Aorta (tissue), 5 donors: Measurements from ENCODE around the gene C17orf107. TPM values are rescaled to one million over a fixed set of nuclear protein-coding genes. Genes with fewer than 3 reads are reported as not detected.

Experiments
- ATAC-seq: fragments of 200-7000 bp; cut with Tn5 transposase; one replicate; pipeline ENCODE4 v1.9.1; 2022; ENCODE audit warnings: moderate library complexity; ENCODE audit not compliant: low FRiP score
- DNase-seq, 2 donors: peaks; one replicate each; pipeline ENCODE4 v3.0.0-alpha.2; 2020
- H3K27ac ChIP-seq, 2 donors: one replicate each; pipeline ENCODE4 v1.5.1; 2013; ENCODE audit warnings: low read length in 2 of 2, mild to moderate bottlenecking in 2 of 2, moderate library complexity in 2 of 2, control low read depth in 1 of 2, inconsistent platforms in 1 of 2, low read depth in 1 of 2
- H3K27me3 ChIP-seq, 2 donors: one replicate each; pipeline ENCODE4 v1.6.1; 2013; ENCODE audit warnings: control low read depth in 1 of 2, low read length in 1 of 2, mild to moderate bottlenecking in 1 of 2, moderate library complexity in 1 of 2; ENCODE audit not compliant: insufficient read depth in 2 of 2, control insufficient read depth in 1 of 2
- H3K36me3 ChIP-seq, 2 donors: one replicate each; pipeline ENCODE4 v1.6.1; 2013; ENCODE audit warnings: control low read depth in 1 of 2, low read length in 1 of 2, mild to moderate bottlenecking in 1 of 2; ENCODE audit not compliant: insufficient read depth in 2 of 2, control insufficient read depth in 1 of 2
- H3K4me1 ChIP-seq, 2 donors: one replicate each; pipeline ENCODE4 v1.6.1; 2013; ENCODE audit warnings: low read length in 2 of 2, control low read depth in 1 of 2, mild to moderate bottlenecking in 1 of 2, moderate library complexity in 1 of 2; ENCODE audit not compliant: insufficient read depth in 2 of 2, control insufficient read depth in 1 of 2
- H3K4me3 ChIP-seq, 2 donors: one replicate each; pipeline ENCODE4 v1.5.1; 2013; ENCODE audit warnings: low read length in 2 of 2, control low read depth in 1 of 2, mild to moderate bottlenecking in 1 of 2
- H3K9me3 ChIP-seq: one replicate; pipeline ENCODE4 v1.6.1; 2013; ENCODE audit warnings: mild to moderate bottlenecking, low read length; ENCODE audit not compliant: control insufficient read depth
- WGBS, 2 donors: extraction: QIAGEN DNeasy Blood & Tissue Kit; methylation state at CpG; one replicate each; pipeline ENCODE4 v1.1.7; 2013; 5-methylcytosine and 5-hydroxymethylcytosine counted together
- intact Hi-C, 2 donors: fragments of 100-400 bp; cut with DNase I; formaldehyde crosslinking; loops; one replicate each; pipeline versions ENCODE4 v1.14.2 to v1.15.0; 2022
- long read RNA-seq, 2 donors: library from polyadenylated mRNA; unstranded; transcript quantifications; one replicate each; pipeline ENCODE4 v2.0.0, GENCODE V29; 2020 to 2021
- polyA plus RNA-seq, 2 donors: library from polyadenylated mRNA; stranded (reverse); fragments of 200-250 nt; gene quantifications; one replicate each; pipeline ENCODE4 v1.2.3, GENCODE V29; 2013
- total RNA-seq, 2 donors: library from RNA; stranded (reverse); fragmentation: NEBNext Ultra II Directional; extraction: Animal tissue kit (Norgen Biotek cat#: 25700); gene quantifications; one replicate each; pipeline ENCODE4 v1.2.1, GENCODE V29; 2021
- donor health status: healthy with polysubstance abuse.
- donor health status: Bipolar disorder and iron deficiency.
- donor health status: DM: no; HTN: no; CAD: no.
- donor health status: DM: no; HTN: no; CAD: no.
- donor health status: DM: yes; HTN: yes; CAD: no.

C17orf107 gene
- total RNA-seq (1 to 10 TPM; 2.5 to 2.9 TPM), polyA plus RNA-seq (1 to 10 TPM in 1 of 2 donors, under 1 TPM in 1; 0.49 to 1.1 TPM)
- long read RNA-seq, donor 1, partial matches to known transcripts, result 0 of 5 reads
- long read RNA-seq, donor 1, other reads (novel, unspliced or antisense), result 4 of 5 reads
- long read RNA-seq, donor 2, partial matches to known transcripts, result 0 of 1 reads
- long read RNA-seq, donor 2, other reads (novel, unspliced or antisense), result 1 of 1 reads

DNA sequence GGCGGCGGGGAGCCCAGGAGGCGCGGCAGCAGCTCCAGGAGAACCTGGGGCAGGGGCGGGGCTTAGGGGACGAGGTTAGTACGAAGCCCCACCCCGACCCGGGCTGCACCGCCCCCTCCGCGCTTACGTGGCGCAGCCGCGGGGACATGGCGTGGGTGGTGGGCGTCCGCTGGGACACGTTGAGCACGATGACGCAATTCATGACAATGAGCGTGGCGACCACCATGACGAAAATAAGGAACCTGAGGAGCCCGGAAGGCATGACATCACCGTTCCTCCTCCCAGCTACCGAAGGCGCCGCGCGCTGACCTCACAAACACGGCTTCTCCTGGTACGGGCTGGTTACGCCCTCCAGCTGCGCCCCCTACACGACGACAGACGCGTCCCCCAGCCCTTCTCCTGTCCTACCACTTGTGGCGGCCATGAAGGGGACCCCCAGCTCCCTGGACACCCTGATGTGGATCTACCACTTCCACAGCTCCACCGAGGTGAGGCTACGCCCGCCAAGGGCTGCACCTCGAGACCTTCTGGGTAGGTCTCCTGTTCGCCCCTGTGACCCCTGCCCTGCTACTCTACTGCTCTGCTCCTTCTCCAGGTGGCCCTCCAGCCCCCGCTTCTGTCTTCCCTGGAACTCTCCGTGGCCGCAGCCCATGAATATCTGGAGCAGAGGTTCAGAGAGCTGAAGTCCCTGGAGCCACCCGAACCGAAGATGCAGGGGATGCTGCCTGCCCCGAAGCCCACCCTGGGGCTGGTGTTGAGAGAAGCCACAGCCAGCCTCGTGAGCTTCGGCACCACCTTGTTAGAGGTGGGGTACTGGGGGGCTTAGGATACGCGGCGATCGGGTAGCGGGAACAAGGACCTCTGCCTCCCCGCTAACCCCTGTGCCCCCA, at the start of gene C17orf107:
Gene C17orf107 (plus strand): TSS at position 196 of the 890 bp plus-strand sequence. CDS start 227 bp downstream, at position 423.
- Histone ChIP-seq H3K4me3 (peak within 1 kb of the TSS in 1 of 2 donors; percentile 2), H3K36me3 (peaks cover 0 to 6% of the 10 kb centered on the region in 2 donors), H3K4me1 (no peaks in the 10 kb centered on the region), H3K27me3 (no peaks in the 10 kb centered on the region), H3K9me3 (no peaks in the 10 kb centered on the region), H3K27ac (no peak within 1 kb of the TSS)
- intact Hi-C loops, result loop anchor here (5.0 to 10.0 kb wide), 3 partner anchors 85 to 187 kb away; partner anchors contain the start of genes CAMTA2 (in 2 of the 2), ARRB2 (in 1 of the 2), CXCL16 (in 1 of the 2) and ZMYND15 (in 1 of the 2)
- ATAC-seq, result peak; percentile 75
- DNase-seq, result peak; percentile 90 to 96
- 12 to 15% methylated on average over 59 to 60 of the region's 60 CpGs for WGBS, 2 donors

GRCh38 chr17:4850246-4850645, 49.1 kb upstream of the C17orf107 start:
- WGBS, 2 donors, result 89 to 92% methylated on average over 2 of the region's 2 CpGs
- no peaks in the 10 kb centered on the region for H3K4me1 ChIP-seq
- ATAC-seq, result no peak
- no peak overlapping the region for H3K4me3 ChIP-seq
- no peak overlapping the region for H3K27ac ChIP-seq
- H3K36me3 ChIP-seq, result no peaks in the 10 kb centered on the region
- H3K9me3 ChIP-seq, result no peaks in the 10 kb centered on the region
- intact Hi-C loops, result no loop called here
- no peak for DNase-seq
- no peaks in the 10 kb centered on the region for H3K27me3 ChIP-seq

DNA sequence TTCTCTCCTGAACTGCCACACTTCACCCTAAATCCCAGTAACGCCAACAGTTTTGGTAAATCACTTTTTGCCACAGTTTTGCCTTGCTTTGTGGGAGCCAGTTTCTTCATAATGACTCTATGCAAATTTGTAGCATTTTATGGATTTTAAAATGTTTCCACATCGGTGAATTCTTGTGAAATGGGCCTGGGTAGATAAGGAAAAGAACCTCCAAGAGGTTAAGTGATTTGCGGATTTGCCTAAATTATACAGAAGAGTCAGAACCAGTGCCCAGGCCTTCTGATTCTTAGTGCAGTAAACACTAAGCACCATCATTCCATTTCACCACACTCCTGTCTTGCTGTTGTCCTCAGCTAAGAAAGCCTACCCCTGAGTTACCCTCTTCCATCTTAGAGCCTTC, 48.3 kb upstream of the C17orf107 start:
- H3K4me1 ChIP-seq, result no peaks in the 10 kb centered on the region
- intact Hi-C loops, result no loop called here
- no peaks in the 10 kb centered on the region for H3K27me3 ChIP-seq
- no peaks in the 10 kb centered on the region for H3K36me3 ChIP-seq
- ATAC-seq (no peak), DNase-seq (no peak)
- H3K9me3 ChIP-seq, result no peaks in the 10 kb centered on the region
- 90 to 94% methylated on average over 3 of the region's 3 CpGs for WGBS, 2 donors
- no peak overlapping the region for H3K4me3 ChIP-seq
- no peak overlapping the region for H3K27ac ChIP-seq

DNA sequence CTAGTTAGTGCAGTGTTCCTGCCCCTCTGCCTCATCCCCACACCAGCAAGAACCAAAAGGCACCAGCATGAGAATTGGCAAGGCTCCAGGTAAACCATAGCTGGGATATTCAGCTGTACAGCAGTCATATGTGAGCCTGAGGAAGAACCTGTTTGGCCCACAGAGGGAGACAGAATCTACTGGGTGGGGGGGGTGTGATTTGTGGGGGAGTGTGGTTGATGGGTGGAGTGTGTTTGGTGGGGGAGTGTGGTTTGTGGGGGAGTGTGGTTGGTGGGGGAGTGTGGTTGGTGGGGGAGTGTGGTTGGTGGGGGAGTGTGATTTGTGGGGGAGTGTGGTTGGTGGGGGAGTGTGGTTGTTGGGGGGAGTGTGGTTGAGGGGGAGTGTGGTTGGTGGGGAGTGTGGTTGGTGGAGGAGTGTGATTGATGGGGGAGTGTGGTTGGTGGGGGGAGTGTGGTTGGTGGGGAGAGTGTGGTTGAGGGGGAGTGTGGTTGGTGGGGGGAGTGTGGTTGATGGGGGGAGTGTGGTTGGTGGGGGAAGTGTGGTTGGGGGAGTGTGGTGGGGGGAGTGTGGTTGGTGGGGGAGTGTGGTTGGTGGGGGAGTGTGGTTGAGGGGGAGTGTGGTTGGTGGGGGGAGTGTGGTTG, 46.6 kb upstream of the C17orf107 start:
- Histone ChIP-seq H3K27ac (no peak overlapping the region), H3K27me3 (no peaks in the 10 kb centered on the region), H3K4me1 (no peaks in the 10 kb centered on the region), H3K36me3 (no peaks in the 10 kb centered on the region), H3K9me3 (no peaks in the 10 kb centered on the region), H3K4me3 (no peak overlapping the region)
- ATAC-seq (no peak), DNase-seq (no peak)
- intact Hi-C loops, result no loop called here

GRCh38 chr17:4853208-4853671, 46.1 kb upstream of the C17orf107 start:
- H3K9me3 ChIP-seq, result no peaks in the 10 kb centered on the region
- no peaks in the 10 kb centered on the region for H3K27me3 ChIP-seq
- DNase-seq, result no peak
- no peak overlapping the region for H3K27ac ChIP-seq
- no peaks in the 10 kb centered on the region for H3K4me1 ChIP-seq
- intact Hi-C loops, result no loop called here
- no peak for ATAC-seq
- WGBS, 2 donors, result 89 to 94% methylated on average over 2 of the region's 2 CpGs
- no peak overlapping the region for H3K4me3 ChIP-seq
- no peaks in the 10 kb centered on the region for H3K36me3 ChIP-seq

GRCh38 chr17:4854111-4854681, 45.1 kb upstream of the C17orf107 start:
- no peak overlapping the region for H3K27ac ChIP-seq
- 90 to 91% methylated on average over 5 of the region's 5 CpGs for WGBS, 2 donors
- H3K4me1 ChIP-seq, result no peaks in the 10 kb centered on the region

DNA sequence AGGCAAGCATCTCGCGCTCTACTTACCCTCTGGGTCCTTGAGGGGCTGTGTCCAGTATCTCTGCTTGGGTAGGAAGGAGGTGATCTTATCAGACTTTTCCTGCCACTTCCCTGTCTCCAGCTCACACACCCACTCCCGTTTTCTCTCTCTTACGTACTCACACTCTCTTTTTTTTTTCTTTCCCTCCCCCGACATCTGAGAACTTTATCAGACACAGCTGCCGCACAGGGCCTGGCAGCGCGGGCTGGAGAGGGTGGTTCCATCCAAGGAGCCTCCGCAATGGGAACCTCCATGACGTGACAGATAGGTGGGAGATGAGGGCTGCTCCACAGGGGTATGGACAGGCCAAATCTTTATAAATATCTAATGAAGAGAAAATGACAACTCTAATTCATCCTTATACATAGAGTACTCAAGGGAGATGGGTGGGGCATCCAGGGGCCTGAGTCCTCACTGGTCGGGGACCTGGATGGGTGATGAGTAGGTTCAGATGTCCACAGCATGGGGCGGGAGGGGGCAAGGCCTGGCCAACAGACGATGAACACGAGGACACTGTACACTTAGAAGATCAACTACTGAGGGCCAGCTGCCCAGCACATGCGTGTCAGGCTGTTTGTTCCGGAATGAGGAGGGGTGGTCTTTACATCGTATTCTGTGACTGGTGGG, 42.9 kb upstream of the C17orf107 start:
- DNase-seq, result no peak
- intact Hi-C loops, result no loop called here
- H3K27me3 ChIP-seq, result no peaks in the 10 kb centered on the region
- no peak for ATAC-seq
- H3K27ac ChIP-seq, result no peak overlapping the region
- H3K36me3 ChIP-seq, result no peaks in the 10 kb centered on the region
- WGBS, 2 donors, result 87 to 92% methylated on average over 17 of the region's 17 CpGs
- no peak overlapping the region for H3K4me3 ChIP-seq
- H3K9me3 ChIP-seq, result no peaks in the 10 kb centered on the region
- H3K4me1 ChIP-seq, result no peaks in the 10 kb centered on the region

More at GRCh38 chr17:4854111-4854681, 45.1 kb upstream of the C17orf107 start:
- Histone ChIP-seq H3K4me3 (no peak overlapping the region), H3K27me3 (no peaks in the 10 kb centered on the region), H3K9me3 (no peaks in the 10 kb centered on the region), H3K36me3 (no peaks in the 10 kb centered on the region)
- intact Hi-C loops, result no loop called here
- DNase-seq, result no peak
- no peak for ATAC-seq

DNA sequence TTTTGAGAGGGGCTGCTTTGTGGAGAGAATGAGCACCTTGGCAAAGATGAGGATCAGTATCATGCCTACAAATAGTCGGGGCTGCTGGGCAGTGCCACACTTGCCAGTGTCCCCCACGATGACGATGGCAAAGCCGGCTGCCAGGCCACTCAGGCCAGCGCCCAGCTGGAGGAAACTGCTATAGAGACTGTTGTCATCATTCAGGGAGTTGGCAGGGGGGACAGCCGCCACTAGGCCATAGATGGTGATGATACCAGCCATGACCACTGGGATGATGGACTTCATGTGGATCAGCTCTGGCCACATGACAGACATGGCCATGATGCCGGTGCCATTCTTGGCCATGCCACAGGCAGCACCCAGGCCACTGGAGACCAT, 42.4 kb upstream of the C17orf107 start:
- no peak overlapping the region for H3K4me3 ChIP-seq
- H3K27ac ChIP-seq, result no peak overlapping the region
- DNase-seq (no peak), ATAC-seq (no peak)
- no peaks in the 10 kb centered on the region for H3K27me3 ChIP-seq
- no peaks in the 10 kb centered on the region for H3K9me3 ChIP-seq
- no peaks in the 10 kb centered on the region for H3K36me3 ChIP-seq
- no peaks in the 10 kb centered on the region for H3K4me1 ChIP-seq
- WGBS, 2 donors, result 92 to 95% methylated on average over 7 of the region's 7 CpGs
- intact Hi-C loops, result no loop called here
